ENCODE data around the gene TICAM2.

TICAM2 gene

DNA sequence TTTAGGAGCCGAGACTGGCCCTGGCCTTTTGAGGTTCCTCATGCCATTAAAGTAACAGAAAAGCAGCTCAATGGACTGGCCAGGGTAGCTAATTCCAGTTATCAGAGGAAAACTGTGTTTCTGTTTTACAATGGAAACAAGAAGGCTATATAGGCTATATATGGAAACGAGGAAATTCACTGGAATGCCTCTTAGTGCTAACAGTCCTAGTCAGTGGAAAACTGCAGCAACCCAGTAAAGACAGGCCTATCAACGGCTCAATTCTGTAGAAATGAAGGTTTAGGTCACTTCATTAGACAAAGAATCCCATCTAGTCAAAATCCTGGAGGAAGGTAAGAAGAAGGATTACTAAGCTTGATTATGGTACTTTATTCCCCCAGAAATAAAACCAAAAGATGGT lies 3.2 kb upstream of the TICAM2 start:
- no peak for DNase-seq

DNA sequence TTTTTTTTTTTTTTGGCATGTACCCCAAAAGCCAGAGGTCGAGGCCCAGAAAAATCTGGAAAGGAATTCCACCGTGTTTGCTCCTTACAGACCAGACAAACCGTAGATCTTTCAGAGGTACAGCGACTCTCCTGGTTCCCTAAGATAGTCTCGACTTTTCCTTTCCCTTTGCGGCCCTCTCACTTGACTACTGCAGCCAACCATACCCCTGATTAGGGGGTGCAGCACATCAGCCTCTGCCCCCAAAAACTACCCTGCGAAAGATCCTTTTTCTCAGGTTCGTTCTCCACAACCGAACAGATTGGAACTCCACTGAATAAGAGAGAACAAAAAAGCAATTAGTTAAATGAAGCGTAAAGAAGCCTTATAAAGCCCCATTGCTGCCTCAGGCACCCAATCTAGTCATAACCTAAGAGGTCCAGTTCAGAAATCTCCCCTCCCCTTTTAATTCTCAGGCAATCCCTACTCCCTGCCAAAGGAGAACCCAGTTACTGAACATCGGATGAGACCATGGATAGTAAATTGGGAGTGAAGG lies 379 bp upstream of the TICAM2 start:
- DNase-seq = no peak

DNA sequence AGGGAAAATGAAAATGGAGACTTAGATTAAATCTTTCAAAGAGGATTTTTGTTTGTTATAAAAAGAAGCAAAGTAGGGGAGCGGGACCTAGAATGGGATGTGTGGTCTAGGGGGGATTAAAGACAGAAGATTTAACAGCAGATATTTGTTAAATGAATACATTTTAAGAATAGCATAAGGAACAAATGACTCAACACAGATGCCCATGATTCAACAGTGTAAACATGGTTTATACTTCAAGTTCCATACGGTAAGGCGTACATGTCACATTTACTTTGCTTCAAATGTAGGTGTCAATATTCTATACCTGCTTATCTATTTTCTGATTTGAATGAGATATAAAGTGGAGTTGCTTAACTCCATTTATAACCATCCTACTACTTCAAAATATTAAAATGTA lies 1.5 kb downstream of the TICAM2 start:
- no peak for DNase-seq

DNA sequence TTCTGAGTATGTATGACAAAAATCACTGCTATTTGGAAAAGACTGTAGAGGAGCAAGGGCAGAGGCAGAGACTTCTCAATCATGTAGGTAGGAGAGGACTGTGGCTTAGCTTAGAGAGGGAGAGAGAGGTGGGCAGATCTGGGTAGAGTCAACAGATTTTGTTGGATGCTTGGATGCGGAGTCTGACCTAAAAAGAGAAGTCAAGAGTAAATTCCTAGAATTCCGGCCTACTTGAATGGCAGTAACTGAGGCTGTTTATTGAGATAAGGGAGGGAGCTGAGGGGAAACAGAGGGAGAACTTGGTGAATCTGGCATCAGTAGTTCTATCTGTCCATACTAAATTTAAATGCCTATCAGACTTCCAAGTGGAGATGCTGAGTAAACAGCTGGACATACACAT lies 2.4 kb downstream of the TICAM2 start:
- DNase-seq = no peak

DNA sequence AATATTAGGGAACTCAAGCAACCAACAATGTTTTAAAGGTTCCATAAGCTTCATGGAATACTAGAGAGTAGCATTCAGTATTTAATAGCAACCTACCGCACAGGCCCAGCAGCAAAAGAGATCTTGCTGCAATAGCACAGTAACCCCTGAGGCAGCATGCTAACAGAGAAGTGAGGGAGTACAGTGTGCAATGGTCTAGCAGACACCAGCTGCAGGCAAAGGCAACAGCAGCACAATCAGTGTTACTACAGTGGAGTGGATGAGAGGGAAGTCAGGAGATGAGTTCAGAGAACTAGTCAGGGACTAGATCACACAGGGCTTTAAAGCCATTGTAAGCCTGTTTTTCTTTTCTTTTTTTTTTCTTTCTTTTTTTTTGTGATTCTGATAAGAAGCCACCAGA lies 2.8 kb downstream of the TICAM2 start:
- DNase-seq = no peak

DNA sequence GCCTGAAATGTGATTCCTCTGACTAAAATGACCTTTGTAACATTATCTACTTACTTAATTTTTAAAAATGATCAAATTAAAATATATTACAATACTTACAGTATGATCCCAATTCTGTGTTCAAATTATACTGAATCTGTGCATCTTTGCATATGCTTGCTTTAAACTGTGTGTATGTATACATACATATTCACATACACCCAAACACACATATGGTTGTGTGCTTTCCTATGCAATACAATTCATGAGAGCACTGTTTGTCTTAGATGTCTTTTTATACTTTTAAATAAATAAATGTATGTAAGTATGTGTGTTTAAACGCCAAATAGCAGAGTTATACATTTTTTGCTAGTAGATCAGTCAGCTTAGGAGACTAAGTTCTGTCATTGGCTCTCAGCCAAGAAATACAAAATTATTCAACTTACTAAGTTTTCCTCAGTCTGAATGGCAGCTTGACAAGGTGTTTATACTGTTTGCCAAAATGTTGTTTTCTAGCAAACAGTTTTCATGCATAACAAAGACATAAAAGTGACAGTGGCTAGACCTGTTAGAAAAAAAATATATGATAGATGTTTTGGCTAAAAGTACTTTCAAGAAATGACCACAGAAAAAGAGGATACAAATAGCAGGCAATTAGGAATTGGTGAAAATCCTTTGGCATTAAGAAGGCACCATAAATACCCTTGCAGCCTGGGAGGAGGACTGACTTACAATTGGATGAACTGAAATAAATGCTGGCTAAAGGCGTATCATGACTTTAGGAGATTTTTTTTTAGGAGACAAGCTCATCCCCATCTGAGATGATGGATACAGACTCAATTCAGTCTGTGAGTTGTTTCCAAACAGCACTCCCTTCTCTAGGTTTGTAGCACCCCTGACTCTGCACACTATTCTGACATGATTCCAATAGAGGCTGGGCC lies 7.9 kb downstream of the TICAM2 start:
- DNase-seq = no peak

DNA sequence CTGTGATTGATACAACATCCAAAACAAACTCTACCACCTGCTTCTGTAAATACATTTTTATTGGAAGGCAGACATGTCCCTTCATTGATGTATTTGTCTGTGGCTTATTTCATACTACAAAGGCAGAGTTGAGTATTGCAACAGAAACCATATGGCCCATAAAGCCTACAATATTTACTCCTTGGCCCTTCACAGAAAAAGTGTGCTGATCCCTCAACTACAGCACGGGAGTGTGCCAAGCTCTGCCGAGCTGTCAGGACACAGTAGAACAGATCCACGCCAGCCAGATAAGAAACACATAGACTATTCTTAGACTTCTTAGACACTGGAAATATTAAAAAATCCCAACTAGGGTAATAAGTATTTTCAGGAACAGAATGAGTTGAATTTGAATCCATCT lies 13.2 kb downstream of the TICAM2 start:
- DNase-seq = no peak

DNA sequence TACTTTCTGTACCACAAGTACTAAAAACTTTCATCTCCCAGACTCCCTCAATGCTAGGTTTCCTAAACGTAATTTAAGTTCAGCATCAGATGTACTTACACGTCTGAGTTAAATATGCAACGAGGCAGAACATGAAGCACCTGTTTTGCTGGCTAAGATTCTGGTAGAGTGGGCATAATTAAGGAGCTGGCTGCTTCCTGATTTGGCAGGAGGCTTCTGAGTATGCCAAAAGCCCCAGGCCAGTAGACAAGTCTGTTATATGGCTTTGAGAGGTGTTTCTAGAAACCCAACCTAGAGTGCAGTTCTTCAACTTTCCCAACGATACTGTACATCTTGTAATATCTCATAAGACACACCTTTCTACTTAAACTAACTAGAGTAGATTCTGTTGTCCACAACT lies 13.6 kb downstream of the TICAM2 start:
- no peak for DNase-seq

DNA sequence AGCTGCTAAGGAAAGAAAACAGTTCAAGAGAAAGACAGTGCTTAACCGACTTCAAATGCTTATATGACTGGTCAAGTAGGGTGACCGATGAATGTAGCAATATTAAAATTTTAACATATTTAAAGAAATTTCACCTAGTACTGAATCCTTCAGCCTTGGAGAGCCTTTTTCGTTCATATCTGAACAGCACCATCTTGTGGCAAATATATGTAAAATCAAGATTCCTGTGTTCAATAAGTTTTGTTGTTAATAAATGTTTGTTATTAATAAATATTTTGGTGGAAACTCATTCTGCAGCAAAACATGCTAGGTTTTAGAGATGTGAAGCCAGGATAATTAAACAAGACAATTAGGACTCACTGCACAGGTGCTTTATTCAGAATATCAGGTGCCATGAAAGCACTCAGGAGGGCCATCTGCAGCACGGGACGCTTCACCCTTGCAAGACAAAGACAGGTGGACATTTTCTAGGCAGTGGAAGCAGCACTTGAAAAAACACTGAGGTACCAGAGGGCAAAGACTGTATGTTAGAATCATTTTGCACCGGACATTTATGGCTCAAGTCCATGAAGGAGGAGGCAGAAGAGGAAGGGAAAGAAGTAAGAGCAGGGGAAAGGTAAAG lies 15.6 kb downstream of the TICAM2 start:
- DNase-seq = no peak

DNA sequence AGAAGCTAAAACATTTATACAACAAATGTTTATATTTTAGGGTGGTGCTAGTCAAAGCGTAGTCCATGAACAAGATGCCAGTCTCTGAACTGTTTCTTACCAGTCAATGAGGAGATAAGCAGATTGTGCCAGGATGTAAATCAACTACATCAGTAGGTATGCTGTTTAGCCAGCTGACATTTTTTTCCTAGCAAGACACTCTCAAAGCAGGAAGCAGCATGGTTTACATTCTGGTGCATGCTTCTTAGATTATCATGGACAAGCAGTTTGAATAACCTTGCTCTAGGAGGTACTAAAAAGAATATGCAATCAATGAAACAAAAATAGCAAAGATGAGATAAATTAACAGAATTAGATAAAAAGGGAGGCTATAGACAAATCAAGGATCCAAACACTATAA lies 17.0 kb downstream of the TICAM2 start:
- DNase-seq = no peak

DNA sequence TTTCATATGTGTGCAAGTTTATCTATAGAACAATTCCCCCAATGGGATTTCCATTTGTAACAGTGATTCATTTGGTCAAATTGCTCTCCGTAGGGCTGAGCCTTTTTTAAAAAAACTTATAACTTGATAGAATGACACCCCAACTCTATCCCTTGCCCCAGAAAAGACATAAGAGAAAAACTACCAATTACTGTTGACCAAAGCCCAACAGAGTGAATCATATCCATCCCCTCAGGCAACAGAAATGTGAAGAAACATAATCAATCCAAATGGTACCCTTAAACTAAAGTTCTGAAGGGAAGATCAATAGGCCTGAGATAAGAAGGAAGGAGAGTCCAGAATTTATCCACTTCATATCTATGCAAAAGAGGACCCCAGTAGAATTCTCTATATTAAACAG lies 17.8 kb downstream of the TICAM2 start:
- DNase-seq = no peak

DNA sequence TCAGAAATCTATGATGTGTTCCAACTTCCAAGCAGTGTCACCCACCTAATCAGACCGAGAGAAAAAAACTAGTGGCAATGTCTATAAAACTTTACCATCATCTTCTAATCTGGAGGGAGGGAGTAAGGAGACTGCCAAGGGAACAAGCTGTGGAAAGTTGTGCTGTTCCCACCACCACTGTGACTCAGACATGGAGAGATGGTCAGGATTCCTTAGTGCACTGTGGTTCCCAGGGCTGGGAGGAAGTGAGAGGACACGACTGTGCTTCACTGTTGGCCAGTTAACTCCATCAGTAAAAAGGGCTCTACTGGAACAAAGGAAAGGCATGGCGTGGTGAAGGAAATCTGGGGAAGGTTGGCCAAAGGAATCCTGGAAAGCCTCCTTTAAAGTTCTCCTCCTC lies 18.8 kb downstream of the TICAM2 start:
- DNase-seq = no peak

DNA sequence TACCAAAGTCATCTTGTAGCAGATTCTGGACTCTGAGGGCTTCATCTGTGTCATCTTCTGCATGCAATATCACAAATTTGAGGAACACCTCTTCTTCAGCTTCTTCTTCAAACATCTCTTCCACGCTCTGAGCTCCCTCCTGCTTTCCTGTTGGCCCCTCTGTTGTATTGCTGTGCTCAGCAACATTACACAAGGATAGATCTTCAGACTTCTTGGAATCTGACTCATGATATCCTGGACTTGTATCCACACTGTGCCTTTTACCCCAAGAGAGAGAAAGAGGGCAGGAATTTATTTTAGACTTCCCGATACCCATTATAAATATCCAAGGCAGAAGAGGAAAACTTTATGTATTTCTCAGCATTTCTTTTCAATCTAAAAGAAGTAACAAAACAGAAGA lies 21.3 kb downstream of the TICAM2 start:
- no peak for DNase-seq

DNA sequence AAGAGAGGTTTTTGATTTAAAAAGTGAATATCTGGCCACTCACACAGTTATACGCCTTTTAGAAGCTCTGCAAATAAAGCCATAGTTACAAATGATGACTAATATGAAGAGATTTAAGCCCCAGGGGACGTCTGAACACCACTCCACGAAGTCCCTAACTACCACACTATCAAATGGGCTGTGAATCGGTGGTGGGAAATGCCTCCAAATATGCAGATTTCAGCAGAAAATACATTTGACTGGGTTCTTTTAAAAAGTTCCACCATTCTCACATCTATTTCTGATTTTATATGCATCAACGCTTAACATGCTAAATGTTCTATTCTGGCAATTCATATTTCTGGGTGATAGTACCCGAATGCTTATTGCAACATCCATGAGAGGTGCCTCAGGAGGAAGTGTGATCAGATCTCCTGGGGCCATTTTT lies 22.5 kb downstream of the TICAM2 start:
- no peak for DNase-seq

DNA sequence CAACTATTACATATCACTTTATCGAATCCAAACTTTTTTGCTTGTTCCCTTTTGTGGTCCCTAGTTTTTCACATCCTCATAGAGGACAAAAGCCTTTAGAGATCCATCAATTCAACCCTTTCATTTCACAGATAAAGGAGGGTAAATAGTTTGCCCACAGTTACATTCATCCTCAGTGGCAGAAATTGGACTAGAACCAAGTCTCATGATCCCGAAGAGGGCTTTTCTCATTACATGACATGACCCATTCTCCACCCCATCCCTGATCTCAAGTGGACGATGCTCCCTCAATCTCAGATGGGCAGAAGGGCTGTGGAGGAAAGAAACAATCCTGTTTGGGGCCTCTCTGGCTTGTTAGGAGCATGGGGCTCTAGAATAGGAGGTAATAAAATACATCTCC lies 23.1 kb downstream of the TICAM2 start:
- DNase-seq = no peak

DNA sequence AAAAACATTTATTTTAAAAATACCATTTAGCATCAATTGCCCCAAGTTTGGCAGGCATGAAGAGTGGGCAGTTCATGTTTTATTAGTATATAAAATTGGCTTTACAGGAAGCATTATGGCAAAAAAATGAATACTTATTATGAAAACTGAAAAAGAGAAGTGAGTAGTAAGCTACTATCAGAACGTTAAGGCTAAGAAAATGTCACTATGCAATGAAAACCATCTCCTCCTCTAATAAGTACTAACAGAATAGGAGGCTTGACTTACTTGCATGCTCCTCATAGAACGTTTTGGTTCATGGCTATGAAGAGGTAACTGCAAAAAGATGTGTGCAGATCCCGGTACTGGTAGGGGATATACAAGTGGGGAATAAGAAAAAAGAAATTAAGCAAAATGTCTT lies 23.6 kb downstream of the TICAM2 start:
- no peak for DNase-seq

DNA sequence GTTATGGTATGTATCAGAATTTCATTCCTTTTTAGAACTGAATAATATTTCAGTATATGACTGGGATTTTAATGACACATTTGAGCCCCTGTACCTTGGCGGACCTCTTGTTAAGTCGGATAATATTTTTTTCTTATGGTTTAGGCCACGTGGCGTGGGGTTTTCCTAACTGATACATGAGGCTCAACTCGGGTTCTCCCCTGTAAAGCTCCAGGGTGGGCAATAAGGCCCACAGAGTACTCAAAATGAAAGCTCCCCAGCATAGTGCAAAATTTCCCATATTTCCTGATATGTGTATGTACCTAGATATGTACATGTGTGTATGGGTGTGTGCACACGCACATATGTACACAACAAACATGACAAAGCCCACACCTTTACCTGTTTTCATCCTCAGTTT lies 24.5 kb downstream of the TICAM2 start:
- DNase-seq = no peak

DNA sequence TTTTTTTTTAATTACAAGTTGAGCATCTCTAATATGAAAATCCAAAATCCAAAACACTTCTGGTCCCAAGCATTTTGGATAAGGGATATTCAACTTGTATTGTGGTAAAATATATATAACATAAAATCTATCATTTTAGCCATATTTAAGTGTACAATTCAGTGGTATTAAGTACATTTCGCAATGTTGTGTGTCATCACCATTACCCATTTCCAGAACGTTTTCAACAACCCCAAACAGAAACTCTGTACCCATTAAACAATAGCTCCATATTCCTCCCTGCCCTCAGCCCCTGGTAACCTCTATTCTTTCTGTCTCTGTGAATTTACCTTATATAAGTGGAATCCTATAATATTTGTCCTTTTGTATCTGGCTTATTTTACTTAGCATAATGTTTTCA lies 24.9 kb downstream of the TICAM2 start:
- no peak for DNase-seq

DNA sequence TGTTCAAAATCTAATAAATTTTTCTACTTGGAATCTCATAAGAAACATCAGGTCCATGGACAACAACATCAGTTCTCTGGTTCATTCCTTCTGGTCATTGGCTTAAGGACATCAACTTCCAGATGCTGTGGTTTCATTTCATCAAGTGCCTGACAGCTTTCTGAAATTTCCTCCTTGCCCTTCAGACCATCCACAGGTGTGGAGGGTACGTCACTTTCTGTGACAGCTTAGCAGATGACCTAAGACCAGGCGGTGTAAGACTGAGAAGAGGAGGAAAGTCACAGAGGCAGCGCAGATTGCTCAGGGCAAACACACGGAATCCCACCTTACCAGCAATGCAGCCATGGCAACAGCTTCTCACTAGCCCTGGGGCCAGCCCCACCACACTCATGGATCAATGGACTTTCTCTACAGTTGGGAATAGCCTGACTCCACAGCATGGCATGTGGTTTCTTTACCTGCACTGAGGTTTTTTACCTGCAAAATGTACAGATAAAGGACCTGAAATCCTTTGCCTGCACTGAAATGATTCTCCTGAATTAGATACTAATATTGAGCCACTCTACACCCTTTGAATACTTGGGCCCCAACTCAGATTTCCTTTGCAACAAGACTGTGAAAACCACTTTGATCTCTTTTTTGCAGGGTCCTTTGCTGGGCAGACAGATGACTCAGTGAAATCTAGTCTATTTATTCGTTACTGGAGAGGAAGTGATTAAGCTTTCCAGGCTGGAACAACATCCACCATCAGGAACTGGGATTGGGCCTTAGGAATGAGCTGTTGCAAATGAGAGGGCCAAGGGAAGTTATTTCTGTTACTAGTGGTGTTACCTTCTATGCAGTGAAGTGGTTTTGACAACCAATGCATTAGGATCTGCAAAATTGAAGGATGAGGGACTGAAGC lies 26.9 kb downstream of the TICAM2 start:
- no peak for DNase-seq

DNA sequence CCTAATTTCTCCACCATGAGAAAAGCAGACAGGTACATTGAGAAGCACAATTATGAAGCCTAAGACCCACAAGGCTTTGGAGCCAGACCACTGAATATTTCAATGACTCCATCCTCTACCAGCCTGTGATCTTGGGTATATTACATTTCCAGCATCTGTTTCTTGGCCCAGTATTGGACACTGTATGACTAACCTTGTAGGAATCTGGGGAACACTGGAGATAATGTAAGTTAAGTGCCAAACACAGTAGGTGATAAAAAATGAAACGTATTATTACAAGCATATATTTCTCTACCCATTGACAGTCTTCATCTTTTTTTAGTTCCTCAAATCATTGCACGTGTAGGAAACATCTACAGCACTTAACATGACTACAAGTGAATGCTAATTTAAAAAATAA lies 29.1 kb downstream of the TICAM2 start:
- DNase-seq = no peak

DNA sequence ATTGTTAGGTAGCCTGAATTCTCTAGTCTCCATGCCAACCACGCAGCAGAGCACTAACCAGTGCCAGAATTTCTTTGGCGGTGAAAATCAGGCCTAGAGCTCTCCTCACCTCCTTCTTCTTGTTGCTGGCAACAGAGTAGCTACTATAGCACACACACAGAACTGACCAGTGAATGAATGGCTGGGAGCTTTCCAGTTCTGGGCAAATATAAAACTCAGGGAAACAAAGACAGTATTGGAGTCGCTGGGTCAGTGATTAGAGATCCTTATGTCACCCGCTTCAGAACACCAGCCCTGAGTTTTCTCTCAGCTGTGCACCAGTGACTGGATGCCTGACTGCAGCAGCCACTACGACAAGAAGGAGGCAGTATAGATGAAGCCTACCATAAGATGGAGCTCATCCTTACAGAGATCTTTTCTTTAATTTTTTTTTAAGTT lies 30.8 kb downstream of the TICAM2 start:
- DNase-seq = no peak

DNA sequence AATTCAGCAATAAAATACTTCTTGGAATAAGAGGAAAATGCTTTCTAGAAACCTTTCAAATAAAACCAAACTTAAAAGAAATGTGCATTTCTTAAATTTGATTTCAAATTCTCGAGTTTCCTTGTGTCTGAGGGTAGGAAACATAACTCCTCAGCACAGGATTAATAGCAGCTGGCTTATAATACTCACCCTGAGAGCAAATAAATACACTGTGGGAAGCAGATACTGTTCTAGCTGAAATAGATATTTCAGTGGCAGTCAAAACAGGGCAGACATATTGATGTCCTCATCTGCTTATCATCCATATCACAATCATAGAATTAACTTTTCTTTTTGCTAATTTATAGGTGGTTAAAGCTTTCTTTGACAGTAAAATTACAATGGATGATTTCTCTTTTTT lies 33.6 kb downstream of the TICAM2 start:
- DNase-seq = no peak

DNA sequence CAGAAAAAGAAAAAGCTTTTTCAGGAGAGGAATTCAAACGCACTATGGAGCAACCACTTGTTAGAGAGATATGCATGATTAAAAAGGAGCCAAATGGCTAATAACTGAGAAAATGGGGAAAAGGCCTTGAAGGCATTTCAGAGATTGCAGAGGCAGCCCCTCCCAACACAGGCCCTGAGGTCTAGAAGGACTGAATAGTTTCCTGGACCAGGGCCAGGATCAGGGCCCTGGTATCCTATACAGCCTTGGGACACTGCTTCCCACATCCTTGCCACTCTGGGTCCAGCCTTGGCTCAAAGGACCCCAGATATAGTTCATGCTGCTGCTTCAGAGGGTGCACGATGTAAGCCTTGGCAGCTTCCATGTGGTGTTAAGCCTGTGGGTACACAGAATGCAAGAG lies 37.0 kb downstream of the TICAM2 start:
- no peak for DNase-seq
